GM12892 (cell line): ENCODE data around the gene ZFYVE28.

Experiments used
- DNase-seq: peaks from one replicate; pipeline ENCODE4 v3.0.0; 2011; ENCODE audit not compliant: insufficient read length
- FAIRE-seq: peaks from 2 replicates; lab custom pipeline; 2011; peaks lifted over from hg19 to GRCh38; lab: Jason Lieb, UNC
- POLR2A ChIP-seq: IDR thresholded peaks from 2 replicates; pipeline ENCODE4 v1.6.1; 2011; ENCODE audit warnings: low read depth, low read length, control low read depth
- POLR2AphosphoS5 ChIP-seq: IDR thresholded peaks from 2 replicates; pipeline ENCODE4 v1.6.1; 2011; ENCODE audit warnings: low read depth, low read length, control low read depth
- TAF1 ChIP-seq: IDR thresholded peaks from 2 replicates; pipeline ENCODE4 v1.6.1; 2011; ENCODE audit warnings: low read depth, mild to moderate bottlenecking, control low read depth, low read length, borderline replicate concordance

ZFYVE28 gene

DNA sequence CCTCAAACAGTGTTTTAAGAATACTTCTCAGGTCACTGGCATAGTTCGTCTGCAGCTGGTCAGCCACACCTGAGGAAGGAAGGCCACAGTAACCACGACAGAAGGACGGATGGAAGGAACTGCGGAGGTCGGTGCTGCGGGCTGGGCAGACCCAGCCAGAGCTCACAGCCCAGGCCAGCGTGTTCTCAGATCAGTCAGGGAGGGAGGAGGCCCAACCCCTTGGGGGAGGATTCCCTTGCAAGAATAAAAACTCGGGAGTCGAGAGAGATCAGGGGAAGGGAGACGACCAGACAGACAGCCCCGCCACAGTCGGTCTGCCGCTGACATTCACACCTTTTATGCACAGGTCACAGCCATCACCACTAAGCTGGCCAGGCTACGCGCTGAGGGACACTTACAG, 145.2 kb downstream of the ZFYVE28 start:
- FAIRE-seq (no peak), DNase-seq (no peak)
- TF ChIP-seq TAF1 (no peak), POLR2AphosphoS5 (no peak), POLR2A (no peak)

DNA sequence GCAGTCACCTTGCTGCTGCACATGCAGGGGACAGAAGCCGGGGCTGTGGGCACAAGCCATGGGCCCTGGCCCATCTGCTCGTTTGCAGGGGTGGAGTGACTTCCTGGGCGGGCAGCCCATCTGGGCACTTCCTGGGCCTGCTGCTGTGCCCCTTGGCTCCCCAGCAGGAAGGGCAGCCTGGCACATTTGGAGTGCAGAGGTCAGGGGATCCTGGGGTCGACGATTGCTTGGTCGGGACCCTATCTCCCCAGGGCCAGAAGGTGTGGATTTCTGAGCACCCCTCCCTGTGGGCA, 145.7 kb downstream of the ZFYVE28 start:
- no peak for DNase-seq
- TF ChIP-seq POLR2A (no peak), TAF1 (no peak), POLR2AphosphoS5 (no peak)
- no peak for FAIRE-seq

DNA sequence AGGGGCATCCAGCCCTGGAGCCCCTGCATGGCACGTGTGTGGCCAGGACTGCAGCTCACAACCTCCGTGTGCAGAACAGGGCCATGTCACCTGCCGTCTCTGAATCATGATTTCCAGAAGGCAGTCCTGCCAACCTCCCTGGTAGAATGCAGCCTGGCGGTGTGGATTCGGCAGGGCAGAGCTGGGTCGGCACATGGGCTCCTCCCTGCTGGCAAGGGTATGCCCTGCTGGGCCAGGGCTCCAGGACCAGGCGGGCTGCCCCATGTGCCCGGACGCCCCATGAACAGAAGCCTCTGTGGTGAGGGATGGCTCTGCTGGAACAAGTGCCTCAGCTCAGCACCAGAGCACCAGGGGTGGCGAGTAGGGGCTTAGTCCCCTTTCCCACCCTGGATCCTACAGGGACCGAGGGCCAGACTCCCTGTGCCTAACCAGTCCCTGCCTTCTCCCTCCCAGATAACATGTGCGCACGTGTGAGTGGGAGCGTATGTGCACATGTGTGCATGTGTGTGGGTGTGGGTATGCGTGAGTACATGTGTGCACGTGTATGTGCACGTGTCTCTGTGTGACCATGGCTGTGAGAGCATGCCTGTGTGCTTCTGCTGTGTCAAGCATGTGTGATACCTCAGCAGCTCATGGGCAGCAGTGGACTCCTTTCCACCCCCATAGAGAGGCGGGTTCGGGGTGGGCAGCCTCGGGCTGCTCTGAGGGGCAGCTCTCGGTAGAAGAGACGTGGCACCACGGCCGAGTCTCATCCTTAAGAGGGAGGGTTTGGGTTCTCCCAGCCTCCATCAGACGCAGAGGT, 146.2 kb downstream of the ZFYVE28 start:
- no peak for FAIRE-seq
- TF ChIP-seq TAF1 (no peak), POLR2A (no peak), POLR2AphosphoS5 (no peak)
- DNase-seq: no peak

DNA sequence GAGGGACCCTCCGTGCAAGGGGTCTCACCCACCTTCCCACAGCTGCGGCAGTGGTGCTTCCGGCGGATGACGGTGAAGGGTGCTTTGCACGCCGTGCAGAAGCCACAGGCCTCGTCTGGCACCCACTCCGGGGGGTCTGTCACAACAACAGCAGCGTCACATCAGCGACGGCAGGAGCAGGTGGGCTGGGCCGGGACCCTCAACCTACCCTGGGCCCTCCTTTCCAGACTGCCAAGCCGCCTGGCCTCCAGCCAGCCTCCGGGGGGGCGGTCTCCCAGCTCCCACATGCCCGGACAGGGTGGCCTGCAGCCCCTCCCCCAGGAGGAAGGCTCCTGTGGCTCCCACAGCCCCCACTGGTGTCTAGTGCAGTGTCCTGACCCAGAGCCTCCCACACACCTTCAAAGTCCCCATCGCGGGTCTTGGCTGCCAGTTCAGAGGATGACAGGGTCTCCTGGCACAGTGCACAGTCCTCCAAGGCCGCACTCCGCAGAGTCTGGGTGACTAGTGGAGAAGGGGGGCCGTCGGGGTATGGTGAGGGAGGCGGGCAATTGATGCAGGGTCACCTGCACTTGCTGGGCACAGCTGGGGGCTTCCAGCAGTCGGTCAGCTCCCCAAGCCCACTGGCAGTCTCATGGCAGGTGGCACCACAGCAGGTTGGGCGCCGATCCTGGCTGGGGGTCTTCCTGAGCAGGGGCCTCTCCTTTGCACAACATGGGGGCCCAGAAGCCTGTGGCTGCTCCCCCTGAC, 147.0 kb downstream of the ZFYVE28 start:
- FAIRE-seq: no peak
- DNase-seq: no peak
- no peak for TF ChIP-seq POLR2A
- no peak for TF ChIP-seq POLR2AphosphoS5
- TF ChIP-seq TAF1: no peak

DNA sequence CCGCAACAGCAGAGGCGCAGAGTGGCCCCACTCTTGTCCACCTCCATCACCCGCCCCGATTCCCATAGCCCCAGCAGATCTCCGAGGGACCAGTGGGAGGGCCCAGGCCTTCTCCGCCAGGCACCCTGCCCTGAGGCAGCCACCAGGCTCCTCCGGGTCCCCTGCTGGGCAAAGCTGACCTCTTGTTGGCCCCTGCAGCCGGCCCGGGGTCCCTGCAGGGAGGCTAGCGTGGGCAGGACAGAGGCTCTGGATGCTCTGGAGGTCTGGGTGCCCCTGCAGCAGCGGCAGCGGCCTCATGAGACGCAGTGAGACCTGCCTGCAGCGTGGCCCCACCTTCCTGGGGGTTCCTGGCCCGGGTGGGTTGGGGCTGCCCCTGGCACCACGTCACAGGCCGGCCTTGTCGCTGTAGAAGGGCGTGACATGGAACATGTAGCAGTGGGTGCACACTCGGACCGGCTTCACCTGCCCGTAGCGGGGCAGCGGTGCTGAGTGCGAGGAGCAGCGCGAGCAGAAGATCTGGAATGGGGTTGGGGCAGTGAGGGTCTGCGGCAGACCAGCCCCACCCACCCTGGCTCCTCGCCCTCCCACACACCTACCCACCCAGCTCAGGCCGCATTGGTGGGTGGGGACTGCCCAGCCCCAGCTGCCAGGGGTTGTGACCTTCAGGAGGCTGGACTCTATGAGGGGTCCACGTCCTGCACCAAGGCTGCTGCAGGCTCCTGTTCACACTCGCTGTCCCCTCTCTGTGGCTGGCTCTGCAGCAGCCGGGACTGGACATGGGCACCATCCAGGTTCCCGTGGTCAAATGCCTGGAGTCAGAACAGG, 147.9 kb downstream of the ZFYVE28 start:
- TF ChIP-seq TAF1: no peak
- no peak for TF ChIP-seq POLR2A
- no peak for TF ChIP-seq POLR2AphosphoS5
- FAIRE-seq (no peak), DNase-seq (no peak)

DNA sequence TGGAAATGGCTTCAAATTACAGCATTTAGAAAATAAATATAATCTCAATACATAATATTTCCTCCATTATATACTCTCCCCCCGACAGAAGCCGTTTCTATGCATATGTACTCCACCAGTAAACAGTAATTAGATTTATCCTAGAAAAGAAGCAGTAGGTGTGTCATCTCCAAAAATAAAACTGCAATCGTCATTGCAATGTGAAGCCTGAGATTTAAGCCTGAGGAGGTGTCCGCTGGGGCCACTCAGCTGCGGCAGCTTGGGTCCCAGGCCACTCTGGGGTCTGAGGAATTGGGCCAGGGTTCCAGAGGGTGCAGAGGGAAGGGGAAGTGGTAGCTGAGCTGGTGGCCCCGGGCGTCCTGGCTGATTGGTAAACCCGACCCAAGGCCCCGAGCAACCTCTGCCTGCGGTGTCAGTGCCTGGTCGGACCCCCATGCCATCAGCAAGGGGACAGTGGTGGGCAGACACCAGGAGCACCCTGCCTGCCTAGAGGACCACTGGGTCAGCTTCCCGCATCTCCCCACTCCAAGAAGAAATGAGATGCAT, 148.8 kb downstream of the ZFYVE28 start:
- TF ChIP-seq POLR2A (no peak), TAF1 (no peak), POLR2AphosphoS5 (no peak)
- no peak for FAIRE-seq
- DNase-seq: no peak

DNA sequence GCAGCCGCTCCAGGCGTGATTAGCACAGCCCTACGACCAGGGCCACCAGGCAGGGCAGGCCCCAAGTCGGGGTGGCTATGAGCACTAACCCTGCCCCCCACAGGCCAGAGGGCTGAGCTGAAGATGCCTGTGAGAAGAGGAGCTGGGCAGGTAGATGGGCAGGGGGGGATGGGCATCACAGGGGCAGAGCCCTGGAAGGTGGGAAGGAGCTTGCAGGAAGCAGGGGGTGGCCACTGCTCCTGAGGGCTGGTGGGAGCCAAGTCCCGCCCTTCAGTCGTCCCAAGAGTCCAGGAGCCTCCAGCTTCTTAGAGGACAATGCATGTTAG, 149.3 kb downstream of the ZFYVE28 start:
- FAIRE-seq: no peak
- DNase-seq: no peak
- no peak for TF ChIP-seq POLR2A
- no peak for TF ChIP-seq POLR2AphosphoS5
- no peak for TF ChIP-seq TAF1

DNA sequence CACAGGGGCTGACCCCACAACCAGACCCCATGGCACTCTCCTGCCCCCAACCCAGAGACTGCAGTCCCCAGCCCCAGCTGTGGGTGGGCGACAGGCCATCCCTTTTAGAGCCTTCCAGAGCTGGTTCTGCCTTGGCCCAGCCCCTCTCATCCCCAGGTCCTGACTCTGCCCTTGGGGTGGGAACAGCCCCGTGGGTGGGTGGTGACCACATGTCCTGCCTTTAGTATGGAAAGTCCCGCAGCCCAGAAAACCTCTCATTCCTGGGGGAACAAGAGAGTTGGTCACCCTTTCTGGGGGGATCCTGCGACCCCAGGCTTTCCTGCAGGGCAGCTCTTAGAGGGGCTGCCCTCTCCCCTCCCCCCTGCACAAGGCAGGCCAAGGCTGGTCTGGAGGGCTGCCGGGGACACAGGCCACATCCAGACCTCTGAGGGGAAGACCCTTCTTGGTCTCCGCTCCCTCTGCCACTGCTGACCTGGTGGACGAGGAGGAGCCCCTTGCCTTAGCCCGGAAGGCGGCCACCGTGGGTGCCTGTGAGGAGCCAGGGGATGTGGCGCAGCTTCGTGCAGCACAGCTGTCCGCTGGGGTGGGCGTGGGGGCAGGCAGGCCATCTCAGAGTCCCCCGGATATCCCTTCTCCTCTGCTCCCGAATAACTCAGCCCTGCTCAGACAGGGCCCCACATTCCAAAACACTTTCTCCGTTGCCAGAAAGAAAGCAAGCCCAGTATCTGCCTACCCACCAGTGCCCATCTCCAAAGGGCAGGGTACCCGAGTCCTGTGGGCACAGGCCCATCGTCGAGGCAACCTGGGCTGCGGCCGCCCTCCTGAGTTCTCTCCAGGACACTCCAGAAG, 149.9 kb downstream of the ZFYVE28 start:
- FAIRE-seq (no peak), DNase-seq (no peak)
- no peak for TF ChIP-seq TAF1
- no peak for TF ChIP-seq POLR2AphosphoS5
- TF ChIP-seq POLR2A: no peak

DNA sequence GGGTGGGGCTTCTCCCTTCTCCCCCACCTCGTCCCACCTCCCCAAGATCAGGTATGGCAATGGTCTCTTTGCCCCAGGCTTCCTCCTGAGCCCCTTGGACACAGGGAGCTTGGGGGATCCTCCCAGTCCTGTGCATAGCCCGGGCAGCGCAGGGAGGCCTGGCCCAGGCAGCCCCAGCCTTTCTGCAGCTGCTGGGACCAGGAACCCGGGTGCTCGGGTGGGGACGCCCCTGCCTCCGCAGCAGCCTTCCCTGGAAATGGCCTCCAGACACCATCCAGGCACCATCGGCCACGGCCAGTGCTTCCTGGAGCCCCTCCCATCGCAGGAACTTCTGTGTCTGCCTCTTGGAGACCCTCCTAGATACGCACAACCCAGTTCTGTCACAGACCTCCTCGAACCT, 150.6 kb downstream of the ZFYVE28 start:
- FAIRE-seq: no peak
- no peak for DNase-seq
- TF ChIP-seq POLR2AphosphoS5: no peak
- TF ChIP-seq POLR2A: no peak
- TF ChIP-seq TAF1: no peak

DNA sequence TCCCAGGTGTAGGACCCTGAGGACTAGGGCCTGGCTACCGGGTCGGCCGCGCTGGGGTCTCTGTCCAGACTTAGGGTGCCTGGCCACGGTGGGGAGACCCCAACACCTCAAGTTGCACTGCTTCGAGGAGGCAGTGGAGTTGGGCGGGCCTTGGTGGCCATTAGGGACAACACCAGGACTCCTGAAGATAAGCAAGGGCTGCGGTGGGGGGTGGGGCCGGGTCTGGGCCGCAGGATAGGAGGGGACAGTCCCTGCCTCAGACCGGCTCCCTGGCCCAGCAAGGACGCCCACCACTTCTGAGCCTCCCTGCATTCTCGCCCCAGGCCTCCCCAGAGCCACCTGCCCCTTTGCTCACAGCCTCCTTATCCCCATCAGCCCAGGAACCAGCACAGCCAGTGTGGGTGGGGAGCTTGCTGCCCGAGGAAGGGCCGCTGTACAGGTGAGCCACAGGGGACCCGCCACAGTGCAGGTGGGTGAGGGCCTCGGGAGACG, 151.1 kb downstream of the ZFYVE28 start:
- no peak for FAIRE-seq

DNA sequence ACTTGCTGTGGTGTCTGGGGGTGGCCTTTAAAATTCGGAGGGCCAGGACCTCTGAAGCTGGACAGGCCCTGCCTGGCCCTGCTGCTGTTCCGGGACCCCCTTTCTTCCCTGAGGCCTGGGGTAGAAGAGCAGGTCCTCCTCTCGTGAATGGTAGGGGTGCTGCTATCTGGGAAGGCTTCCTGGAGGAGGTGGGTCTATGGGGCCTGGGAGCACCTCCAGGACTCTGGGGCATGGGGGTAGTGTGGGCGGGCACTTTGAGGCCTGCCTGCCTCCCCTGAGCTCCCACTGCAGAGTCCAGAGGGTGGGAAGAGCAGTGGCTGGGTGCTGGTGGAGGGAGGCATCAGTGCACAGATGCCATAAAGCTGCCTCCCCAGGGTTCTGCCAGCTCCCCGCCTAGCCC, 151.6 kb downstream of the ZFYVE28 start:
- TF ChIP-seq POLR2A (no peak), TAF1 (no peak), POLR2AphosphoS5 (no peak)
- FAIRE-seq: no peak
- DNase-seq: no peak

More for the DNA sequence above, 151.1 kb downstream of the ZFYVE28 start:
- DNase-seq: no peak
- TF ChIP-seq POLR2AphosphoS5 (no peak), TAF1 (no peak), POLR2A (no peak)

DNA sequence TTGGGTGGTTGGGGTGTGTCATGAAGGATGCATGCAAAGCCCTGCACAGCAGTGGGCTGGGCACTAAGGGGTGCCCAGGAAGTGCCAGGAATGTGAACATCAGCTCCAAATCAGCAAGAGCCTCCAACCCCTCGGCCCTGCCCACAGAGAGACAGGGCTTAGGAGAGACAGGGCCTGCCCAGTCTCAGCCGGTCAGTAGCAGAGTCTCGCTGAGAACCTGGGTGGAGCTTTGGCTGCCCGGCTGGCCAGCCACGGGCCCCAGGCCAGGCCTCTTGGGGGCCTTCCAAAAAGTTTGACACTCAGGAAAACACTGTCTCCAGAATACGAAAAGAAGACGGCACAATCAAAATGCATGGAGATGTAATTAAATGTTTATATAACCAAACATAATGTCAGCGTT, 152.3 kb downstream of the ZFYVE28 start:
- TF ChIP-seq POLR2A (no peak), TAF1 (no peak)
- no peak for DNase-seq
- no peak for FAIRE-seq
